H9 (cell line): Measurements from ENCODE around the gene ZNF618. TPM values are rescaled to one million over a fixed set of nuclear protein-coding genes. Genes with fewer than 3 reads are reported as not detected.

Experiments used
- DNase-seq: peaks from one replicate; pipeline ENCODE4 v3.0.0-alpha.2; 2017
- H2AFZ ChIP-seq: one replicate; pipeline ENCODE4 v1.6.1; 2013; ENCODE audit warnings: mild to moderate bottlenecking, low read length, control low read depth, moderate library complexity
- H2AK5ac ChIP-seq: 2 replicates; pipeline ENCODE4 v1.6.1; 2013; ENCODE audit warnings: low read length, control low read depth, mixed read lengths; ENCODE audit not compliant: insufficient read length
- H2BK120ac ChIP-seq: one replicate; pipeline ENCODE4 v1.6.1; 2013; ENCODE audit warnings: low read depth, mild to moderate bottlenecking, low read length, control low read depth, inconsistent platforms; ENCODE audit not compliant: poor library complexity, severe bottlenecking
- H2BK12ac ChIP-seq: 2 replicates; pipeline ENCODE4 v1.6.1; 2013; ENCODE audit warnings: low read length, control low read depth, mixed read lengths, low read depth; ENCODE audit not compliant: insufficient read length
- H2BK15ac ChIP-seq: 2 replicates; pipeline ENCODE4 v1.6.1; 2013; ENCODE audit warnings: low read depth, low read length, control low read depth
- H2BK20ac ChIP-seq: one replicate; pipeline ENCODE4 v1.6.1; 2013; ENCODE audit warnings: low read depth, mild to moderate bottlenecking, low read length, control low read depth, inconsistent platforms; ENCODE audit not compliant: poor library complexity, severe bottlenecking
- H2BK5ac ChIP-seq: 2 replicates; pipeline ENCODE4 v1.6.1; 2013; ENCODE audit warnings: low read length, control low read depth, mixed read lengths; ENCODE audit not compliant: insufficient read length
- H3K14ac ChIP-seq: 2 replicates; pipeline ENCODE4 v1.6.1; 2013; ENCODE audit warnings: low read length, control low read depth; ENCODE audit not compliant: insufficient read depth
- H3K18ac ChIP-seq: 2 replicates; pipeline ENCODE4 v1.6.1; 2013; ENCODE audit warnings: low read depth, mild to moderate bottlenecking, mixed read lengths, low read length, control low read depth; ENCODE audit not compliant: insufficient read length
- H3K23ac ChIP-seq: 2 replicates; pipeline ENCODE4 v1.6.1; 2013; ENCODE audit warnings: low read length, control low read depth, mixed read lengths, low read depth; ENCODE audit not compliant: insufficient read length
- H3K23me2 ChIP-seq: 2 replicates; pipeline ENCODE4 v1.6.1; 2013; ENCODE audit warnings: low read depth, mild to moderate bottlenecking, mixed read lengths, low read length, control low read depth; ENCODE audit not compliant: insufficient read length, poor library complexity, severe bottlenecking
- H3K27ac ChIP-seq: 2 replicates; pipeline ENCODE4 v1.5.1; 2013; ENCODE audit warnings: low read length, control low read depth, mixed read lengths, low read depth; ENCODE audit not compliant: insufficient read length
- H3K27me3 ChIP-seq: 2 replicates; pipeline ENCODE4 v1.6.1; 2013; ENCODE audit warnings: low read length, control low read depth, inconsistent platforms; ENCODE audit not compliant: insufficient read depth
- H3K4ac ChIP-seq: 2 replicates; pipeline ENCODE4 v1.6.1; 2013; ENCODE audit warnings: low read depth, mild to moderate bottlenecking, control low read depth, inconsistent platforms, low read length, moderate library complexity
- H3K4me1 ChIP-seq: 2 replicates; pipeline ENCODE4 v1.6.1; 2013; ENCODE audit warnings: low read length, control low read depth, inconsistent platforms; ENCODE audit not compliant: insufficient read depth
- H3K4me2 ChIP-seq: 2 replicates; pipeline ENCODE4 v1.6.1; 2013; ENCODE audit warnings: low read length, control low read depth, mixed read lengths; ENCODE audit not compliant: insufficient read length, insufficient read depth
- H3K56ac ChIP-seq: 2 replicates; pipeline ENCODE4 v1.6.1; 2013; ENCODE audit warnings: low read depth, mild to moderate bottlenecking, mixed read lengths, low read length, control low read depth; ENCODE audit not compliant: insufficient read length
- H3K79me1 ChIP-seq: 2 replicates; pipeline ENCODE4 v1.6.1; 2013; ENCODE audit warnings: low read depth, mild to moderate bottlenecking, moderate library complexity, low read length, control low read depth, inconsistent platforms; ENCODE audit not compliant: insufficient read depth, poor library complexity, severe bottlenecking
- H3K79me2 ChIP-seq: 2 replicates; pipeline ENCODE4 v1.6.1; 2013; ENCODE audit warnings: low read length, control low read depth, inconsistent platforms; ENCODE audit not compliant: insufficient read depth
- H3K9ac ChIP-seq: 2 replicates; pipeline ENCODE4 v1.6.1; 2013; ENCODE audit warnings: low read length, control low read depth, mixed read lengths; ENCODE audit not compliant: insufficient read length; ENCODE audit errors: extremely low read depth
- H3K9me3 ChIP-seq: one replicate; pipeline ENCODE4 v1.6.1; 2013; ENCODE audit warnings: low read depth, low read length, inconsistent platforms; ENCODE audit not compliant: control insufficient read depth
- H3T11ph ChIP-seq: one replicate; pipeline ENCODE4 v1.6.1; 2013; ENCODE audit warnings: mild to moderate bottlenecking, low read length, control low read depth, inconsistent platforms
- H4K20me1 ChIP-seq: one replicate; pipeline ENCODE4 v1.6.1; 2013; ENCODE audit not compliant: control insufficient read depth, insufficient read length, insufficient read depth
- H4K5ac ChIP-seq: 2 replicates; pipeline ENCODE4 v1.6.1; 2013; ENCODE audit warnings: low read depth, mild to moderate bottlenecking, mixed read lengths, low read length, control low read depth; ENCODE audit not compliant: insufficient read length
- H4K8ac ChIP-seq: replicated peaks from 2 replicates; pipeline ENCODE4 v1.6.1; 2013; ENCODE audit warnings: low read length, control low read depth, mixed read lengths, low read depth; ENCODE audit not compliant: insufficient read length
- H4K91ac ChIP-seq: 2 replicates; pipeline ENCODE4 v1.6.1; 2013; ENCODE audit warnings: low read depth, mild to moderate bottlenecking, moderate library complexity, mixed read lengths, low read length, control low read depth; ENCODE audit not compliant: insufficient read length
- H3K27ac Mint-ChIP-seq, 3 experiments: 2 replicates in 2 of 3; 3 replicates in 1 of 3; pipeline ENCODE4 v1.8.0; 2020 to 2021; ENCODE audit warnings: mixed read lengths in 3 of 3, mild to moderate bottlenecking in 1 of 3, moderate library complexity in 1 of 3
- H3K27me3 Mint-ChIP-seq: 2 replicates; pipeline ENCODE4 v1.8.0; 2021; ENCODE audit warnings: low read depth, mild to moderate bottlenecking, moderate library complexity, mixed read lengths
- H3K36me3 Mint-ChIP-seq, 3 experiments: 2 replicates in 2 of 3; 3 replicates in 1 of 3; pipeline ENCODE4 v1.8.0; 2020 to 2021; ENCODE audit warnings: low read depth in 3 of 3, mixed read lengths in 3 of 3; ENCODE audit not compliant: insufficient read depth in 1 of 3
- H3K4me1 Mint-ChIP-seq, 2 experiments: 2 replicates each; pipeline ENCODE4 v1.8.0; 2020; ENCODE audit warnings: mixed read lengths in 2 of 2
- H3K4me3 Mint-ChIP-seq, 2 experiments: 2 replicates in 1 of 2; 3 replicates in 1 of 2; pipeline ENCODE4 v1.8.0; 2020 to 2021; ENCODE audit warnings: mild to moderate bottlenecking in 2 of 2, mixed read lengths in 2 of 2, moderate library complexity in 1 of 2
- H3K9me3 Mint-ChIP-seq, 2 experiments: 2 replicates in 1 of 2; 3 replicates in 1 of 2; pipeline ENCODE4 v1.8.0; 2020; ENCODE audit warnings: mild to moderate bottlenecking in 2 of 2, mixed read lengths in 2 of 2, moderate library complexity in 1 of 2
- CTCF ChIP-seq: fragments of 200-600 bp; sonication (generic); conservative IDR thresholded peaks from 3 replicates; pipeline ENCODE4 v1.8.0; 2021; ENCODE audit warnings: antibody characterized with exemption, mild to moderate bottlenecking
- WGBS: extraction: QIAGEN DNeasy Blood & Tissue Kit; methylation state at CpG from one replicate; pipeline ENCODE4 v1.1.7; 2013; ENCODE audit warnings: missing lambda C conversion rate, low lambda C conversion rate, mixed read lengths; ENCODE audit not compliant: insufficient read length; ENCODE audit errors: extremely low coverage; 5-methylcytosine and 5-hydroxymethylcytosine counted together
- total RNA-seq: library from RNA; stranded (reverse); gene quantifications from 2 replicates; pipeline ENCODE4 v1.2.1, GENCODE V29; 2021

Gene ZNF618
- total RNA-seq, 1 experiment from 2014 or later, result 13.6 TPM

- H4K5ac ChIP-seq, result no peak overlapping the region
- H3K23me2 ChIP-seq, result no peaks in the 10 kb centered on the region
- no peak overlapping the region for H3K27ac ChIP-seq
- H2BK120ac ChIP-seq, result no peak overlapping the region
- no peak overlapping the region for H2AFZ ChIP-seq
- DNase-seq, result peak; percentile 25
- H4K20me1 ChIP-seq, result no peaks in the 10 kb centered on the region
- H4K8ac ChIP-seq, result no peak overlapping the region
- no peak overlapping the region for H2BK20ac ChIP-seq
- H3K9me3 Mint-ChIP-seq, result no peaks in the 10 kb centered on the region; a peak in 1 of 5 replicates
- peaks cover 2 to 11% of the 10 kb centered on the region in 2 experiments for H3K4me1 Mint-ChIP-seq
- no peaks in the 10 kb centered on the region for H3K27me3 ChIP-seq
- TF ChIP-seq CTCF, result no peak
- H3K9ac ChIP-seq, result no peak overlapping the region
- H3K27me3 Mint-ChIP-seq, result no peaks in the 10 kb centered on the region
- no peak overlapping the region for H3K4me3 Mint-ChIP-seq
- H2BK12ac ChIP-seq, result no peak overlapping the region
- H3K79me2 ChIP-seq, result no peaks in the 10 kb centered on the region
- no peak overlapping the region for H4K91ac ChIP-seq
- no peak overlapping the region for H3K4me2 ChIP-seq
- H3K18ac ChIP-seq, result no peak overlapping the region
- peaks cover 10 to 40% (median 28%) of the 10 kb centered on the region in 3 experiments; a peak in 6 of 7 replicates for H3K36me3 Mint-ChIP-seq
- H2BK5ac ChIP-seq, result no peak overlapping the region
- no peak overlapping the region for H2AK5ac ChIP-seq
- H3K79me1 ChIP-seq, result no peaks in the 10 kb centered on the region
- no CpG with 5 or more reads among the region's 18 CpGs for WGBS
- H3K14ac ChIP-seq, result no peak overlapping the region
- no peak overlapping the region for H2BK15ac ChIP-seq
- no peak overlapping the region for H3T11ph ChIP-seq
- H3K56ac ChIP-seq, result no peak overlapping the region
- H3K23ac ChIP-seq, result no peak overlapping the region
- no peak overlapping the region for H3K4ac ChIP-seq
- no peaks in the 10 kb centered on the region for H3K9me3 ChIP-seq
- no peaks in the 10 kb centered on the region for H3K4me1 ChIP-seq
- no peak overlapping the region for H3K27ac Mint-ChIP-seq
Measured at GRCh38 chr9:114055061-114055460, 179.0 kb downstream of the ZNF618 start.
